Activated gamma-delta T cell treated with Interleukin-2 at 50 U/mL for 16 hours (primary cell): ENCODE data around the gene CRYBA1.

Experiments
- DNase-seq: peaks from one replicate; pipeline ENCODE4 v3.0.0-alpha.2; 2020

CRYBA1 gene

GRCh38 chr17:29283961-29284360 lies 37.3 kb downstream of the CRYBA1 start:
- DNase-seq, result no peak

- DNase-seq, result no peak
Observed at GRCh38 chr17:29289852-29290251, 43.2 kb downstream of the CRYBA1 start.

GRCh38 chr17:29291163-29291752 lies 44.6 kb downstream of the CRYBA1 start:
- peak; percentile 15 for DNase-seq

- peak; percentile 52 for DNase-seq
Observed at GRCh38 chr17:29292071-29292991, 45.7 kb downstream of the CRYBA1 start.

- DNase-seq, result peak; percentile 47
Observed at GRCh38 chr17:29292992-29293889, 46.6 kb downstream of the CRYBA1 start.

- peak; percentile 98 for DNase-seq
Observed at GRCh38 chr17:29293890-29294579, 47.4 kb downstream of the CRYBA1 start, which contains the start of gene NUFIP2. Gene NUFIP2 (minus strand): TSS chr17:29294148. CDS start chr17:29294059, 89 bp downstream.

GRCh38 chr17:29294580-29294900 lies 47.9 kb downstream of the CRYBA1 start:
- no peak for DNase-seq

- no peak for DNase-seq
Observed at GRCh38 chr17:29295420-29295819, 48.8 kb downstream of the CRYBA1 start.

GRCh38 chr17:29299031-29299430 lies 52.4 kb downstream of the CRYBA1 start:
- no peak for DNase-seq

- DNase-seq, result no peak
Observed at GRCh38 chr17:29303386-29303785, 56.7 kb downstream of the CRYBA1 start.
